K562 (cell line): ENCODE results near the gene VPS45. TPM values are rescaled to one million over a fixed set of nuclear protein-coding genes. Genes with fewer than 3 reads are reported as not detected.

Experiments
- E2F3 ChIP-seq: fragments of 250-450 bp; sonication (Bioruptor Pico); IDR thresholded peaks from 2 replicates; pipeline ENCODE4 v1.4.0; 2020; ENCODE audit warnings: mild to moderate bottlenecking
- FOSL1 ChIP-seq: fragments of 200-800 bp; sonication (Bioruptor generic); conservative IDR thresholded peaks from 2 replicates; pipeline ENCODE4 v1.6.1; 2016; ENCODE audit warnings: missing genetic modification characterization, missing compliant biosample characterization
- YBX1 ChIP-seq: fragments of 450-650 bp; IDR thresholded peaks from 2 replicates; pipeline ENCODE4 v1.7.1; 2016; ENCODE audit warnings: mild to moderate bottlenecking
- ZFP1 ChIP-seq: fragments of 450-650 bp; formaldehyde crosslinking; IDR thresholded peaks from 2 replicates; pipeline ENCODE4 v1.4.0; 2020; ENCODE audit warnings: mild to moderate bottlenecking, mixed read lengths
- ZNF121 ChIP-seq: sonication (generic); formaldehyde crosslinking; conservative IDR thresholded peaks from 2 replicates; pipeline ENCODE4 v1.8.0; 2022; ENCODE audit warnings: missing genetic modification reagents
- ZNF146 ChIP-seq: IDR thresholded peaks from one replicate; pipeline ENCODE4 v1.6.1; 2018; ENCODE audit warnings: missing compliant biosample characterization; ENCODE audit not compliant: unreplicated experiment
- polyA plus RNA-seq, 8 experiments: library from polyadenylated mRNA; depleted of rRNA in 4 of 8; stranded (reverse) in 5 of 8; unstranded in 3 of 8; fragments of >200 nt; fragmentation: Nextera tagmentation in 2 of 8; fragmentation: Illumina TruSeq in 1 of 8; extraction: Ambion mirVana in 2 of 8; extraction: Trizol in 1 of 8; gene quantifications; 2 replicates each; pipeline versions ENCODE4 v1.2.1 to v1.2.3, GENCODE V29; 2011 to 2014; ENCODE audit warnings: inconsistent platforms in 1 of 8, missing spikeins in 1 of 8
- total RNA-seq, 7 experiments: library from RNA; depleted of rRNA in 6 of 7; stranded (reverse); fragments of >200 nt in 6 of 7; fragmentation: Illumina TruSeq in 2 of 7; extraction: Trizol in 2 of 7; gene quantifications; 2 replicates each; pipeline versions ENCODE4 v1.2.1 to v1.2.3, GENCODE V29; 2011 to 2021; ENCODE audit warnings: low replicate concordance in 1 of 7
- TF ChIP-seq, protein P1 (sequence below): fragments of 200-800 bp; sonication (Bioruptor generic); IDR thresholded peaks from 2 replicates; pipeline ENCODE4 v1.6.1; 2017; ENCODE audit warnings: missing genetic modification characterization, missing compliant biosample characterization
- TF ChIP-seq, protein P2 (sequence below): fragments of 450-650 bp; IDR thresholded peaks from 2 replicates; pipeline ENCODE4 v1.6.1; 2014; ENCODE audit warnings: low read depth, mild to moderate bottlenecking, moderate library complexity, borderline replicate concordance
- TF ChIP-seq, protein P3 (sequence below): fragments of 250-450 bp; sonication (Bioruptor Pico); IDR thresholded peaks from 2 replicates; pipeline ENCODE4 v1.5.0; 2021

Gene VPS45
- total and polyA plus RNA-seq, 9 of the 15 experiments (the other 6 are each of a cell fraction or from before 2014, with no cell fraction given): 17.9 to 48.2 (median 34.4) TPM

DNA sequence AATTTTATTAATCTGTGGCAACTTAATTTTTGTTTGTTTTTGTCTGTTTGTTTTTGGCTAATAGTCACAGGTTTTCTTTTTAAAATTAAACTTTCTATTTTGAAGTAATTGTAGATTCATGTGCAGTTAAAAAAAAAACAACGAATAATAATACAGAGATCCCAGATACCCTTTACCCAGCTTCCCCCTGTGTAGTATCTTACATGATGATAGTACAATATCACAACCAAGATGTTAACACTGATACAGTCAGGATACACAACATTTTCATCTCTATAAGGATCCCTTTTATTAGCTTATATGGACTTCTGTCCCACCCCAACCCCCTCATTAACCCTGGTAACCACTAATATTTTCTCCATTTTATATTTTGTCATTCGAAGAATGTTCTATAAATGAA lies 5.9 kb downstream of the VPS45 start (continued):
- TF ChIP-seq ZNF121 (CRISPR knock-in tag) (no peak), YBX1 (no peak), FOSL1 (tag) (no peak), E2F3 (CRISPR knock-in tag) (no peak), ZNF146 (CRISPR knock-in tag) (no peak), ZFP1 (no peak)
- TF ChIP-seq, protein P1, sequence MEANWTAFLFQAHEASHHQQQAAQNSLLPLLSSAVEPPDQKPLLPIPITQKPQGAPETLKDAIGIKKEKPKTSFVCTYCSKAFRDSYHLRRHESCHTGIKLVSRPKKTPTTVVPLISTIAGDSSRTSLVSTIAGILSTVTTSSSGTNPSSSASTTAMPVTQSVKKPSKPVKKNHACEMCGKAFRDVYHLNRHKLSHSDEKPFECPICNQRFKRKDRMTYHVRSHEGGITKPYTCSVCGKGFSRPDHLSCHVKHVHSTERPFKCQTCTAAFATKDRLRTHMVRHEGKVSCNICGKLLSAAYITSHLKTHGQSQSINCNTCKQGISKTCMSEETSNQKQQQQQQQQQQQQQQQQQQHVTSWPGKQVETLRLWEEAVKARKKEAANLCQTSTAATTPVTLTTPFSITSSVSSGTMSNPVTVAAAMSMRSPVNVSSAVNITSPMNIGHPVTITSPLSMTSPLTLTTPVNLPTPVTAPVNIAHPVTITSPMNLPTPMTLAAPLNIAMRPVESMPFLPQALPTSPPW (CRISPR knock-in tag): no peak
- TF ChIP-seq, protein P2, sequence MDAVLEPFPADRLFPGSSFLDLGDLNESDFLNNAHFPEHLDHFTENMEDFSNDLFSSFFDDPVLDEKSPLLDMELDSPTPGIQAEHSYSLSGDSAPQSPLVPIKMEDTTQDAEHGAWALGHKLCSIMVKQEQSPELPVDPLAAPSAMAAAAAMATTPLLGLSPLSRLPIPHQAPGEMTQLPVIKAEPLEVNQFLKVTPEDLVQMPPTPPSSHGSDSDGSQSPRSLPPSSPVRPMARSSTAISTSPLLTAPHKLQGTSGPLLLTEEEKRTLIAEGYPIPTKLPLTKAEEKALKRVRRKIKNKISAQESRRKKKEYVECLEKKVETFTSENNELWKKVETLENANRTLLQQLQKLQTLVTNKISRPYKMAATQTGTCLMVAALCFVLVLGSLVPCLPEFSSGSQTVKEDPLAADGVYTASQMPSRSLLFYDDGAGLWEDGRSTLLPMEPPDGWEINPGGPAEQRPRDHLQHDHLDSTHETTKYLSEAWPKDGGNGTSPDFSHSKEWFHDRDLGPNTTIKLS: no peak
- TF ChIP-seq, protein P3, sequence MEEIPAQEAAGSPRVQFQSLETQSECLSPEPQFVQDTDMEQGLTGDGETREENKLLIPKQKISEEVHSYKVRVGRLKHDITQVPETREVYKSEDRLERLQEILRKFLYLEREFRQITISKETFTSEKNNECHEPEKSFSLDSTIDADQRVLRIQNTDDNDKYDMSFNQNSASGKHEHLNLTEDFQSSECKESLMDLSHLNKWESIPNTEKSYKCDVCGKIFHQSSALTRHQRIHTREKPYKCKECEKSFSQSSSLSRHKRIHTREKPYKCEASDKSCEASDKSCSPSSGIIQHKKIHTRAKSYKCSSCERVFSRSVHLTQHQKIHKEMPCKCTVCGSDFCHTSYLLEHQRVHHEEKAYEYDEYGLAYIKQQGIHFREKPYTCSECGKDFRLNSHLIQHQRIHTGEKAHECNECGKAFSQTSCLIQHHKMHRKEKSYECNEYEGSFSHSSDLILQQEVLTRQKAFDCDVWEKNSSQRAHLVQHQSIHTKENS (CRISPR knock-in tag): no peak
